IMR-90 (cell line): ENCODE data around the gene IL23R. TPM values are rescaled to one million over a fixed set of nuclear protein-coding genes. Genes with fewer than 3 reads are reported as not detected.

Experiments
- ATAC-seq: fragments of 200-7000 bp; cut with Tn5 transposase; 2 replicates; pipeline ENCODE4 v1.9.1; 2020; ENCODE audit warnings: low read depth, mild to moderate bottlenecking, moderate library complexity
- BruUV-seq: library from RNA; stranded (reverse); fragments of 400-500 nt; replicated peaks from 2 replicates; lab custom pipeline; 2021; lab: Mats Ljungman, UMichigan
- CTCF ChIA-PET: fragments of 300-600 bp; formaldehyde crosslinking; extraction: SDS; loops from one replicate; lab custom pipeline; 2021; ENCODE audit warnings: antibody characterized with exemption; lab: Yijun Ruan, JAX
- POLR2A ChIA-PET: fragments of 300-600 bp; sonication (Branson Sonifier 250); formaldehyde crosslinking; loops from one replicate; lab custom pipeline; 2022; ENCODE audit warnings: antibody characterized with exemption; ENCODE audit not compliant: unreplicated experiment; lab: Charles Lee
- DNase-seq: peaks from one replicate; pipeline ENCODE4 v3.0.0; 2013
- H2AFZ ChIP-seq: replicated peaks from 2 replicates; pipeline ENCODE3; 2013; ENCODE audit warnings: low read length, mild to moderate bottlenecking; ENCODE audit not compliant: poor library complexity
- H2AK5ac ChIP-seq: 2 replicates; pipeline ENCODE4 v1.6.1; 2013; ENCODE audit warnings: low read depth, low read length, inconsistent platforms
- H2AK9ac ChIP-seq: replicated peaks from 2 replicates; pipeline ENCODE3; 2013; ENCODE audit warnings: mild to moderate bottlenecking, low read depth, low read length, moderate library complexity; ENCODE audit not compliant: poor library complexity
- H2BK120ac ChIP-seq: 2 replicates; pipeline ENCODE4 v1.6.1; 2013; ENCODE audit warnings: low read depth, low read length, inconsistent platforms
- H2BK15ac ChIP-seq: 3 replicates; pipeline ENCODE4 v1.6.1; 2013; ENCODE audit warnings: low read depth, low read length, inconsistent platforms
- H2BK20ac ChIP-seq: 2 replicates; pipeline ENCODE4 v1.6.1; 2013; ENCODE audit warnings: low read depth, mild to moderate bottlenecking, inconsistent platforms, low read length, moderate library complexity
- H2BK5ac ChIP-seq: 2 replicates; pipeline ENCODE4 v1.6.1; 2013; ENCODE audit warnings: mild to moderate bottlenecking, low read depth, low read length, inconsistent platforms; ENCODE audit not compliant: poor library complexity, severe bottlenecking
- H3K14ac ChIP-seq: replicated peaks from 2 replicates; pipeline ENCODE4 v1.6.1; 2013; ENCODE audit warnings: low read depth, low read length, inconsistent platforms
- H3K18ac ChIP-seq: 2 replicates; pipeline ENCODE4 v1.6.1; 2013; ENCODE audit warnings: low read depth, low read length, control low read depth
- H3K23ac ChIP-seq: 2 replicates; pipeline ENCODE4 v1.6.1; 2013; ENCODE audit warnings: low read depth, low read length, inconsistent platforms
- H3K27ac ChIP-seq: 2 replicates; pipeline ENCODE4 v1.5.1; 2013; ENCODE audit warnings: mild to moderate bottlenecking, control low read depth, low read length; ENCODE audit not compliant: insufficient read depth
- H3K27me3 ChIP-seq: 2 replicates; pipeline ENCODE4 v1.6.1; 2013; ENCODE audit warnings: low read length; ENCODE audit not compliant: control insufficient read depth, insufficient read depth
- H3K36me3 ChIP-seq: 2 replicates; pipeline ENCODE4 v1.6.1; 2013; ENCODE audit warnings: low read length, mixed read lengths; ENCODE audit not compliant: control insufficient read depth, insufficient read depth
- H3K4ac ChIP-seq: 2 replicates; pipeline ENCODE4 v1.6.1; 2013; ENCODE audit warnings: low read depth, low read length, inconsistent platforms
- H3K4me1 ChIP-seq: 2 replicates; pipeline ENCODE4 v1.6.1; 2013; ENCODE audit warnings: low read length, mixed read lengths; ENCODE audit not compliant: control insufficient read depth, insufficient read depth
- H3K4me2 ChIP-seq: 2 replicates; pipeline ENCODE4 v1.6.1; 2013; ENCODE audit warnings: low read depth, mild to moderate bottlenecking, control low read depth, low read length, moderate library complexity
- H3K4me3 ChIP-seq: 2 replicates; pipeline ENCODE4 v1.5.1; 2013; ENCODE audit warnings: low read depth, mild to moderate bottlenecking, control low read depth, low read length, moderate library complexity; ENCODE audit not compliant: insufficient read depth
- H3K56ac ChIP-seq: 2 replicates; pipeline ENCODE4 v1.6.1; 2013; ENCODE audit warnings: low read length, inconsistent platforms; ENCODE audit not compliant: insufficient read depth; ENCODE audit errors: extremely low read depth
- H3K79me1 ChIP-seq, 2 experiments: 2 replicates each; pipeline ENCODE4 v1.6.1; 2013; ENCODE audit warnings: low read length in 2 of 2, inconsistent platforms in 1 of 2, low read depth in 1 of 2
- H3K9ac ChIP-seq: 2 replicates; pipeline ENCODE4 v1.6.1; 2013; ENCODE audit warnings: low read depth, low read length, control low read depth
- H3K9me1 ChIP-seq: 2 replicates; pipeline ENCODE4 v1.6.1; 2013; ENCODE audit warnings: low read length, inconsistent platforms; ENCODE audit not compliant: insufficient read depth
- H3K9me3 ChIP-seq: 2 replicates; pipeline ENCODE4 v1.6.1; 2013; ENCODE audit warnings: low read length; ENCODE audit not compliant: control insufficient read depth, insufficient read depth
- H4K20me1 ChIP-seq: 2 replicates; pipeline ENCODE4 v1.6.1; 2013; ENCODE audit warnings: low read length, inconsistent platforms; ENCODE audit not compliant: insufficient read depth
- H4K5ac ChIP-seq: 2 replicates; pipeline ENCODE4 v1.6.1; 2013; ENCODE audit warnings: mild to moderate bottlenecking, low read depth, low read length, control low read depth
- H4K8ac ChIP-seq, 2 experiments: 2 replicates each; pipeline ENCODE4 v1.6.1; 2013; ENCODE audit warnings: low read depth in 2 of 2, low read length in 2 of 2, control low read depth in 1 of 2, inconsistent platforms in 1 of 2
- H4K91ac ChIP-seq: 2 replicates; pipeline ENCODE4 v1.6.1; 2013; ENCODE audit warnings: low read depth, low read length, inconsistent platforms; ENCODE audit not compliant: insufficient read depth
- BHLHE40 ChIP-seq: fragments of 150-350 bp; IDR thresholded peaks from 2 replicates; pipeline ENCODE4 v1.6.1; 2016; ENCODE audit warnings: mild to moderate bottlenecking, low read depth, low read length
- CHD1 ChIP-seq: IDR thresholded peaks from 2 replicates; pipeline ENCODE4 v1.6.1; 2012; ENCODE audit warnings: low read depth, low read length, improper control_type of control experiment
- ELK1 ChIP-seq: fragments of 150-350 bp; IDR thresholded peaks from 2 replicates; pipeline ENCODE4 v1.6.1; 2016; ENCODE audit warnings: low read depth, mild to moderate bottlenecking, low read length, moderate library complexity, borderline replicate concordance
- FOS ChIP-seq: fragments of 150-350 bp; IDR thresholded peaks from 2 replicates; pipeline ENCODE4 v1.6.1; 2016; ENCODE audit warnings: low read depth, low read length
- MAFK ChIP-seq: IDR thresholded peaks from 2 replicates; pipeline ENCODE4 v1.6.1; 2012; ENCODE audit warnings: low read depth, low read length, improper control_type of control experiment
- MAZ ChIP-seq: IDR thresholded peaks from 2 replicates; pipeline ENCODE4 v1.6.1; 2012; ENCODE audit warnings: low read depth, mild to moderate bottlenecking, low read length, improper control_type of control experiment, moderate library complexity, borderline replicate concordance
- MXI1 ChIP-seq: IDR thresholded peaks from 2 replicates; pipeline ENCODE4 v1.6.1; 2012; ENCODE audit warnings: low read depth, mild to moderate bottlenecking, low read length, moderate library complexity, borderline replicate concordance
- NFE2L2 ChIP-seq: fragments of 150-350 bp; IDR thresholded peaks from 2 replicates; pipeline ENCODE4 v1.6.1; 2016; ENCODE audit warnings: low read depth, mild to moderate bottlenecking, low read length
- POLR2A ChIP-seq: IDR thresholded peaks from 2 replicates; pipeline ENCODE4 v1.6.1; 2012; ENCODE audit warnings: mild to moderate bottlenecking, low read depth, low read length
- RAD21 ChIP-seq: IDR thresholded peaks from 2 replicates; pipeline ENCODE4 v1.6.1; 2012; ENCODE audit warnings: low read length, improper control_type of control experiment
- RCOR1 ChIP-seq: IDR thresholded peaks from 2 replicates; pipeline ENCODE4 v1.6.1; 2012; ENCODE audit warnings: mild to moderate bottlenecking, low read length, improper control_type of control experiment; ENCODE audit not compliant: insufficient replicate concordance
- RFX5 ChIP-seq: IDR thresholded peaks from 2 replicates; pipeline ENCODE4 v1.8.0; 2012; ENCODE audit warnings: low read depth, mild to moderate bottlenecking, low read length, moderate library complexity
- SMC3 ChIP-seq: fragments of 150-350 bp; IDR thresholded peaks from 2 replicates; pipeline ENCODE4 v1.6.1; 2016; ENCODE audit warnings: low read depth, mild to moderate bottlenecking, antibody characterized with exemption, low read length, moderate library complexity
- WGBS, 2 experiments: methylation state at CpG; one replicate each; pipeline versions ENCODE4 v1.1.5 to v1.1.7; 2013; ENCODE audit warnings: missing lambda C conversion rate in 2 of 2; ENCODE audit not compliant: insufficient read length in 1 of 2; ENCODE audit errors: extremely low coverage in 2 of 2; 5-methylcytosine and 5-hydroxymethylcytosine counted together
- dilution Hi-C: fragments of 300-500 bp; cut with HindIII; formaldehyde crosslinking; loops from one replicate; pipeline ENCODE4 v1.14.3; 2018; ENCODE audit warnings: low sequenced_read_pairs; ENCODE audit not compliant: unreplicated experiment
- in situ Hi-C: fragments of 300-500 bp; cut with MboI; formaldehyde crosslinking; loops from 3 replicates; pipeline ENCODE4 v1.14.3; 2019; ENCODE audit warnings: low sequenced_read_pairs, inconsistent platforms, mixed read lengths
- intact Hi-C: fragments of 100-400 bp; cut with micrococcal nuclease; formaldehyde crosslinking; loops from 2 replicates; pipeline ENCODE4 v1.10.0; 2022
- polyA plus RNA-seq, 3 experiments: library from polyadenylated mRNA; depleted of rRNA; stranded (reverse); fragments of >200 nt; gene quantifications; 2 replicates each; pipeline ENCODE4 v1.2.3, GENCODE V29; 2012; ENCODE audit warnings: low replicate concordance in 1 of 3
- total RNA-seq: library from RNA; depleted of rRNA; stranded (reverse); fragments of >200 nt; gene quantifications from 2 replicates; pipeline ENCODE4 v1.2.3, GENCODE V29; 2012
- TF ChIP-seq, protein P1 (sequence below): fragments of 150-350 bp; IDR thresholded peaks from 2 replicates; pipeline ENCODE4 v1.6.1; 2017; ENCODE audit warnings: mild to moderate bottlenecking, antibody characterized with exemption, low read length, low read depth

IL23R gene
- total and polyA plus RNA-seq, 2 of the 4 experiments (the other 2 are of a cell fraction): not detected

GRCh38 chr1:67224856-67225255 lies 58.6 kb downstream of the IL23R start:
- H4K5ac ChIP-seq: no peak overlapping the region
- in situ Hi-C loops: no loop called here
- no peak overlapping the region for H3K18ac ChIP-seq
- no peak overlapping the region for H3K4me3 ChIP-seq
- ChIA-PET POLR2A (no interaction called here), CTCF (interaction anchor here (0.6 to 1.3 kb wide), 3 partner anchors 12 to 512 kb away, joined by 3 read pairs; no protein-coding TSS in a partner anchor)
- no peak overlapping the region for H2BK20ac ChIP-seq
- H3K4me1 ChIP-seq: no peaks in the 10 kb centered on the region
- H2BK5ac ChIP-seq: no peak overlapping the region
- peaks cover 5% of the 10 kb centered on the region for H3K27me3 ChIP-seq
- H3K9ac ChIP-seq: no peak overlapping the region
- BruUV-seq: no TSS peak
- no peak overlapping the region for H2BK120ac ChIP-seq
- no peak overlapping the region for H2AFZ ChIP-seq
- H2BK15ac ChIP-seq: no peak overlapping the region
- no peak overlapping the region for H2AK9ac ChIP-seq
- no peak overlapping the region for H4K91ac ChIP-seq
- no peak overlapping the region for H3K23ac ChIP-seq
- H3K79me1 ChIP-seq: no peaks in the 10 kb centered on the region
- intact Hi-C loops: no loop called here
- H3K56ac ChIP-seq: no peak overlapping the region
- H3K14ac ChIP-seq: no peak overlapping the region
- TF ChIP-seq POLR2A: no peak
- TF ChIP-seq RCOR1: no peak
- TF ChIP-seq MAFK: no peak
- TF ChIP-seq, protein P1, sequence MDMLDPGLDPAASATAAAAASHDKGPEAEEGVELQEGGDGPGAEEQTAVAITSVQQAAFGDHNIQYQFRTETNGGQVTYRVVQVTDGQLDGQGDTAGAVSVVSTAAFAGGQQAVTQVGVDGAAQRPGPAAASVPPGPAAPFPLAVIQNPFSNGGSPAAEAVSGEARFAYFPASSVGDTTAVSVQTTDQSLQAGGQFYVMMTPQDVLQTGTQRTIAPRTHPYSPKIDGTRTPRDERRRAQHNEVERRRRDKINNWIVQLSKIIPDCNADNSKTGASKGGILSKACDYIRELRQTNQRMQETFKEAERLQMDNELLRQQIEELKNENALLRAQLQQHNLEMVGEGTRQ: no peak
- TF ChIP-seq MAZ: no peak
- TF ChIP-seq FOS: no peak
- TF ChIP-seq RAD21: no peak
- TF ChIP-seq CHD1: no peak
- TF ChIP-seq ELK1: no peak
- no peak for TF ChIP-seq MXI1
- no peak for TF ChIP-seq BHLHE40
- TF ChIP-seq SMC3: no peak
- no peak for TF ChIP-seq NFE2L2
- no peak for TF ChIP-seq RFX5
- no peaks in the 10 kb centered on the region for H3K36me3 ChIP-seq
- no CpG with 5 or more reads among the region's 2 CpGs for WGBS, 2 experiments
- H3K9me1 ChIP-seq: no peaks in the 10 kb centered on the region
- H3K4me2 ChIP-seq: no peak overlapping the region
- H4K8ac ChIP-seq: no peak overlapping the region
- ATAC-seq (no peak), DNase-seq (no peak)
- H3K4ac ChIP-seq: no peak overlapping the region
- H3K27ac ChIP-seq: no peak overlapping the region
- no peaks in the 10 kb centered on the region for H4K20me1 ChIP-seq
- dilution Hi-C loops: no loop called here
- H3K9me3 ChIP-seq: no peaks in the 10 kb centered on the region
- H2AK5ac ChIP-seq: no peak overlapping the region
